OCI-LY7 (cell line): ENCODE results near the gene FAXC. TPM values are rescaled to one million over a fixed set of nuclear protein-coding genes. Genes with fewer than 3 reads are reported as not detected.
A peak's percentile ranks its signal among the peaks of the same experiment; 100 is the strongest.

ENCODE experiments used
- BruUV-seq: library from RNA; stranded (reverse); fragments of 400-500 nt; replicated peaks from 2 replicates; lab custom pipeline; 2021; lab: Mats Ljungman, UMichigan
- CTCF ChIA-PET: fragments of 300-600 bp; sonication (Branson Sonifier 250); formaldehyde crosslinking; loops from one replicate; lab custom pipeline; 2022; ENCODE audit warnings: antibody characterized with exemption; ENCODE audit not compliant: unreplicated experiment; lab: Charles Lee
- POLR2A ChIA-PET: fragments of 300-600 bp; sonication (Branson Sonifier 250); formaldehyde crosslinking; loops from one replicate; lab custom pipeline; 2022; ENCODE audit warnings: antibody characterized with exemption; lab: Charles Lee
- DNase-seq: peaks from one replicate; pipeline ENCODE4 v3.0.0-alpha.2; 2015; ENCODE audit warnings: low spot score
- H2AFZ ChIP-seq: fragments of 200-600 bp; sonication (generic), shearing (Covaris generic); 2 replicates; pipeline ENCODE4 v1.6.1; 2014; ENCODE audit warnings: mild to moderate bottlenecking, antibody characterized with exemption, low read length, moderate library complexity
- H3K27ac ChIP-seq: fragments of 200-600 bp; sonication (generic); 2 replicates; pipeline ENCODE4 v1.5.1; 2014; ENCODE audit warnings: mixed run types, low read depth, mild to moderate bottlenecking, moderate library complexity, low read length, inconsistent platforms; ENCODE audit not compliant: poor library complexity, severe bottlenecking
- H3K36me3 ChIP-seq: fragments of 200-600 bp; sonication (generic); 2 replicates; pipeline ENCODE4 v1.6.1; 2014; ENCODE audit warnings: mild to moderate bottlenecking, antibody characterized with exemption, low read length, moderate library complexity, mixed read lengths; ENCODE audit not compliant: insufficient read depth
- H3K4me1 ChIP-seq: fragments of 200-600 bp; sonication (generic); 2 replicates; pipeline ENCODE4 v1.5.1; 2014; ENCODE audit warnings: mild to moderate bottlenecking, low read length; ENCODE audit not compliant: insufficient read depth, poor library complexity, severe bottlenecking
- H3K4me2 ChIP-seq: fragments of 200-600 bp; sonication (generic); 2 replicates; pipeline ENCODE4 v1.6.1; 2014; ENCODE audit warnings: mild to moderate bottlenecking, low read length
- H3K4me3 ChIP-seq: fragments of 200-600 bp; sonication (generic); 2 replicates; pipeline ENCODE4 v1.5.1; 2014; ENCODE audit warnings: mild to moderate bottlenecking, low read depth, low read length; ENCODE audit not compliant: poor library complexity, severe bottlenecking
- H3K79me2 ChIP-seq: fragments of 200-600 bp; sonication (generic); 2 replicates; pipeline ENCODE4 v1.6.1; 2016; ENCODE audit warnings: low read depth, mild to moderate bottlenecking, low read length, moderate library complexity, mixed read lengths; ENCODE audit not compliant: insufficient read depth
- H3K9me2 ChIP-seq: fragments of 200-600 bp; sonication (generic); 2 replicates; pipeline ENCODE4 v1.6.1; 2016; ENCODE audit warnings: mild to moderate bottlenecking, low read length, mixed read lengths; ENCODE audit not compliant: insufficient read depth
- H3K9me3 ChIP-seq: fragments of 200-600 bp; sonication (generic); 2 replicates; pipeline ENCODE4 v1.6.1; 2014; ENCODE audit warnings: mild to moderate bottlenecking, mixed run types, low read length, mixed read lengths
- H4K20me1 ChIP-seq: fragments of 200-600 bp; sonication (generic); 2 replicates; pipeline ENCODE4 v1.6.1; 2014; ENCODE audit warnings: mild to moderate bottlenecking, antibody characterized with exemption, low read length, moderate library complexity, mixed read lengths; ENCODE audit not compliant: insufficient read depth
- EZH2phosphoT487 ChIP-seq: fragments of 200-600 bp; sonication (generic); IDR thresholded peaks from 2 replicates; pipeline ENCODE4 v1.6.1; 2018; ENCODE audit warnings: low read depth, borderline replicate concordance, mild to moderate bottlenecking, mixed run types, antibody characterized with exemption, low read length, moderate library complexity, mixed read lengths
- intact Hi-C: fragments of 100-400 bp; cut with micrococcal nuclease; formaldehyde crosslinking; loops from one replicate; pipeline ENCODE4 v1.10.0; 2022; ENCODE audit not compliant: unreplicated experiment
- total RNA-seq, 2 experiments: library from RNA; depleted of rRNA in 1 of 2; stranded (reverse); fragments of >200 nt in 1 of 2; shearing (Covaris generic) in 1 of 2; gene quantifications; 2 replicates each; pipeline ENCODE4 v1.2.3, GENCODE V29; 2014 to 2022
- TF ChIP-seq, protein P1 (sequence below): fragments of 200-600 bp; sonication (generic); conservative IDR thresholded peaks from 2 replicates; pipeline ENCODE4 v1.5.1; 2014; ENCODE audit warnings: mild to moderate bottlenecking, antibody characterized with exemption, low read length, moderate library complexity, mixed read lengths

The FAXC gene
- total RNA-seq, 2 experiments from 2014 or later: not detected

DNA sequence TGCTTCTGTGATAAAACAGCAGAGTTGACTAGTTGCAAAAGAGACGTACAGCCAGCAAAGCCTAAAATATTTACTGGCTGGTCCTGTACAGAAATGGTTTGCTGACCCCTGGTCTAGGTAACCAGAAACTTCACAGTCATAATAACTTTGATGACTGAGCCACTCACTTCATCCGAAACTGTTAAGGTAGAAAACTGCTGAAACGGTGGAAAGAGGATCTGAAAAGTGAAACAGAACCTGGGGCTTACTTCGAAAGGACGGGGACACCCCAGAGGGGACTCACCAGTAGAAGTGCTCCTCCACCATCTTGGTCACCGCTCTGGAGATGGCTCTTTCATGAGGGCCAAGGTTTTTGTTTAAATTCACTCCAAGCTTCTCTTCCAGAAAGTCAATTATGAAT is 16.4 kb downstream of the FAXC start:
- Histone ChIP-seq H4K20me1 (no peaks in the 10 kb centered on the region), H3K4me1 (no peaks in the 10 kb centered on the region), H2AFZ (no peak overlapping the region), H3K79me2 (no peaks in the 10 kb centered on the region), H3K27ac (no peak overlapping the region), H3K36me3 (no peaks in the 10 kb centered on the region), H3K4me2 (no peak overlapping the region), H3K9me2 (no peaks in the 10 kb centered on the region), H3K9me3 (no peaks in the 10 kb centered on the region), H3K4me3 (no peak overlapping the region)
- TF ChIP-seq EZH2phosphoT487: no peak
- TF ChIP-seq, protein P1, sequence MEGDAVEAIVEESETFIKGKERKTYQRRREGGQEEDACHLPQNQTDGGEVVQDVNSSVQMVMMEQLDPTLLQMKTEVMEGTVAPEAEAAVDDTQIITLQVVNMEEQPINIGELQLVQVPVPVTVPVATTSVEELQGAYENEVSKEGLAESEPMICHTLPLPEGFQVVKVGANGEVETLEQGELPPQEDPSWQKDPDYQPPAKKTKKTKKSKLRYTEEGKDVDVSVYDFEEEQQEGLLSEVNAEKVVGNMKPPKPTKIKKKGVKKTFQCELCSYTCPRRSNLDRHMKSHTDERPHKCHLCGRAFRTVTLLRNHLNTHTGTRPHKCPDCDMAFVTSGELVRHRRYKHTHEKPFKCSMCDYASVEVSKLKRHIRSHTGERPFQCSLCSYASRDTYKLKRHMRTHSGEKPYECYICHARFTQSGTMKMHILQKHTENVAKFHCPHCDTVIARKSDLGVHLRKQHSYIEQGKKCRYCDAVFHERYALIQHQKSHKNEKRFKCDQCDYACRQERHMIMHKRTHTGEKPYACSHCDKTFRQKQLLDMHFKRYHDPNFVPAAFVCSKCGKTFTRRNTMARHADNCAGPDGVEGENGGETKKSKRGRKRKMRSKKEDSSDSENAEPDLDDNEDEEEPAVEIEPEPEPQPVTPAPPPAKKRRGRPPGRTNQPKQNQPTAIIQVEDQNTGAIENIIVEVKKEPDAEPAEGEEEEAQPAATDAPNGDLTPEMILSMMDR: no peak
- ChIA-PET POLR2A (no interaction called here), CTCF (no interaction called here)
- intact Hi-C loops: loop anchor here (5.0 to 10.0 kb wide), 2 partner anchors 94 to 412 kb away; partner anchors contain the start of gene PNISR
- DNase-seq: peak; percentile 3
- BruUV-seq: no TSS peak

DNA sequence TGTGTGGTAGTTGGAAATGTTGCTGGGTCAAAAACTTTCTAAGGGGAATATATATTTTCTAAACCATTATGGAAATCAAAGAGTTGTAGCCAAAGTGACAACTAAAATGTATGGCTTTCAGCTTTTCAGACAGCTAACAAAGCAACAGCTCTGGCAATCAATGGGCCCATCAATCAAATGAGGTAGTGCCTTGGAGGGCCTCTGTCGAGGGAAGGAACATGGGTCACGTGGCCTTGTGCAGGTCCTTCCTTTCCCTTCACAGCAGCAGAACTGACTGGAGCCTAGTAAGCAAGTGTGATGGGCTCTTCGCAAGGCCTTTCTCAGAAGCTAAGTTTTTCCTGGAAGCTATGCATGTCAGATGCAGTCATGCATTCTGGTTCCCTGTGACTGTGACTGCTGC is 17.9 kb downstream of the FAXC start:
- ChIA-PET POLR2A (interaction anchor here (2.2 kb wide), 1 partner anchor 14 kb away, joined by 5 read pairs; no protein-coding TSS in a partner anchor), CTCF (interaction anchor here (0.6 kb wide), 1 partner anchor 25 kb away, joined by 3 read pairs; no protein-coding TSS in a partner anchor)
- Histone ChIP-seq H2AFZ (no peak overlapping the region), H3K4me1 (no peaks in the 10 kb centered on the region), H3K36me3 (no peaks in the 10 kb centered on the region), H3K4me3 (no peak overlapping the region), H3K9me2 (no peaks in the 10 kb centered on the region), H3K4me2 (no peak overlapping the region), H4K20me1 (no peaks in the 10 kb centered on the region), H3K27ac (no peak overlapping the region), H3K9me3 (no peaks in the 10 kb centered on the region), H3K79me2 (no peaks in the 10 kb centered on the region)
- no TSS peak for BruUV-seq
- intact Hi-C loops: loop anchor here (5.0 to 10.0 kb wide), 2 partner anchors 96 to 413 kb away; partner anchors contain the start of gene PNISR
- no peak for DNase-seq
- TF ChIP-seq EZH2phosphoT487: no peak
- TF ChIP-seq, protein P1: no peak

DNA sequence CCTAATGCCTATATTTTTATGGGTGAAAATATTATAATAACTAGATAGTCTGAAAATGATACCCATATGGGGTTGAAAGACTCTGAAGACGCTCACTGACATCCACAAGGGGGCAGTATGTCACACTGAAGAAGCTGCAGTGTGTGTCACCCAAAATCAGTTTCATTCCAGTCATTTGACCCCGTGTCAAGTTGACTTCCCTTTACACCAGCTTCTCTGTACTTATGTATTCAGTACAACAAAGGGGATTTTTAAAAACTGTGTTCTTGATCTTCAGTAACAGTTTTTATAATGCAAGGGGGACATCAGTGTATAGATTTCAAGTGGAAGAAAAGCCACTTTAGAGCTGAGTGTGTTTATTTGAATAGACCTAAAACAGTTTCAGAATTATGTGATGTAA is 19.3 kb downstream of the FAXC start:
- ChIA-PET POLR2A (interaction anchor here (0.7 to 2.2 kb wide), 3 partner anchors 15 to 94 kb away, joined by 3 to 5 read pairs (median 4); partner anchors contain the start of genes COQ3 and PNISR), CTCF (interaction anchor here (1.2 kb wide), 1 partner anchor 8 kb away, joined by 3 read pairs; no protein-coding TSS in a partner anchor)
- TF ChIP-seq, protein P1: peak; percentile 89
- no peak for TF ChIP-seq EZH2phosphoT487
- no peaks in the 10 kb centered on the region for H3K36me3 ChIP-seq
- no peaks in the 10 kb centered on the region for H3K9me3 ChIP-seq
- BruUV-seq: no TSS peak
- intact Hi-C loops: loop anchor here (5.0 to 10.0 kb wide), 2 partner anchors 97 to 415 kb away; partner anchors contain the start of gene PNISR
- H3K9me2 ChIP-seq: no peaks in the 10 kb centered on the region
- H2AFZ ChIP-seq: peak overlapping the region; percentile 25; the same call in 1 of the 2 replicates
- H3K4me1 ChIP-seq: no peaks in the 10 kb centered on the region
- no peaks in the 10 kb centered on the region for H3K79me2 ChIP-seq
- no peaks in the 10 kb centered on the region for H4K20me1 ChIP-seq
- DNase-seq: peak; percentile 72
- H3K4me2 ChIP-seq: no peak overlapping the region
- H3K27ac ChIP-seq: no peak overlapping the region
- no peak overlapping the region for H3K4me3 ChIP-seq
